GM18511 (cell line): ENCODE data around the gene FADS1.

Source experiments
- ATAC-seq: cut with Tn5 transposase; IDR thresholded peaks from one replicate; pipeline ENCODE4 v1.9.1; 2021; ENCODE audit warnings: mild to moderate bottlenecking, moderate library complexity; ENCODE audit not compliant: unreplicated experiment

Gene FADS1

DNA sequence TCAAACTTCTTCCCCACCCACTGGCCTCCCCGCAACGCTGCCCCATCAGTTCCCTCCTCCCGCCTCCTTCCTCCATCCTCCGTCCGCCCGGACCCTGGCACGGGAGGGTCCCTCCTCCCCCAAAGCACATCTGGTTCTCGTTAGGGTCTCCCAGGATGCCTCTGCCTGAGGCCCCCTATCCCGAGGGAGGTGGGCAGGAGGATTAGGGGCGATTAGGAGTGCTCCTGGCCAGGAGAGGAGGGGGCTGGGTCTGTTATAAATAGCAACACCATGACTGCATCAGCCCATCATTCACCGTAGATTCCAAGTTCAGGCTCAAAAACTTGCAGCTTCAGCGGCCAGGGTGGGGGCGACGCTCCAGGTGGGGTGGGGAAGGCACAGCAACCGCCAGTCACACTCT lies 54.0 kb downstream of the FADS1 start:
- no peak for ATAC-seq

DNA sequence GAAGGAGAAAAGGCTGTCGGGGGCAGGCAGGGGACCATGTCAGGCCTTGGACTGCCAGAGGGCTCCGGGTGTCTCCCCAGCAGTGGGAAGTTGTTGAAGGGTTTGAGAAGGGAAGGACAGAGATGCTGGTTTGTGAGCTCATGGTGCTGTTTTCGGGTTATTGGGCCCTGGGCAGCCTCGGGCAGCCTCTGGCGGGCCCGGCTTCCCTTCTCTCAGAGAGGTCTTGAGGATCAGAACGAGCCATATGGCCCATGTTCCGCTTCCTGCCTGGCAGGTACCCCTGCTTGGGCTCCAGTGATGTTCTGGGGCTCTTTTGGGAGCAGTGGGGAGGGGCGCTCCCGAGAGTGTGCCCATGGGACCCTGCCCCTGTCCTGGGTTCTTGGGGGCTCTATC lies 54.6 kb downstream of the FADS1 start:
- ATAC-seq = no peak

GRCh38 chr11:61761440-61762222 lies 55.2 kb downstream of the FADS1 start:
- no peak for ATAC-seq

GRCh38 chr11:61760946-61761345 lies 55.9 kb downstream of the FADS1 start:
- no peak for ATAC-seq

GRCh38 chr11:61757213-61757862 lies 59.5 kb downstream of the FADS1 start:
- ATAC-seq = no peak

DNA sequence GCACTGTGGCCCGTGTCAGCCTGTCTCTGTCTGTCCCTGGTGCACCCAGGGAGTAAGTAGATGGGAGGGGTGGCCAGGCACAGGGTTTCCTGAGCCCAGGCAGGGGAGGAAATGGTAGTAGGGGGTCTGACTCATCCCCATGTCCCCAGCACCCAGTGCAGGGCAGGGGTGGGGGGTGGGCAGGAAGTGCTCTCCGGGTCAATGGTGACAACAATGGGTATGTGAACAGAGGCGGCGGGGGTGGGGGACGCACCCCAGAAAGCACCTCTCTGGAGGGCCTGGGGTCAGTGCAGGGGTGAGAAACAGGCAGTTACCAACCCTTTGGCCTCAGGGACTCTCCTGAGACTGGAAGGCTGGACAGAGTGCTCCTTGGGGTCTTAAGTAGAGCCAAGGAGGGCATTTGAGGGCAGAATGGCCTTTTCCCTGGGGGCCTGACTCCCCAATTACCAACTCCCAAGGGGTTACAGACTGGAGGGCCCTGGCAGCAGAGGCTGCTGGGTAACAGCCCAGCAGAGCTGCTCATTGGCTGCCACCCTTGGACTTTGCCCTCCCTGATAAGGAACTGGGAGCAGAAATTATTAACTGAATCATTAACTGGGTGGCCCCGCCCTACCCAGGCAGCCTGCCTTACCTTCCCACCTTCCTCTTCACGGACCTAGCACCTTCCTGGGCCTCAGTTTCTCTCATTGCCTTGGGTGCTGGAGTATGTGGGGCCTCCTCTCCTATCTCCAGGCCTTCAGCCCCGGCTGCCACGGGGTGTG lies 60.2 kb downstream of the FADS1 start:
- peak; percentile 65 for ATAC-seq

DNA sequence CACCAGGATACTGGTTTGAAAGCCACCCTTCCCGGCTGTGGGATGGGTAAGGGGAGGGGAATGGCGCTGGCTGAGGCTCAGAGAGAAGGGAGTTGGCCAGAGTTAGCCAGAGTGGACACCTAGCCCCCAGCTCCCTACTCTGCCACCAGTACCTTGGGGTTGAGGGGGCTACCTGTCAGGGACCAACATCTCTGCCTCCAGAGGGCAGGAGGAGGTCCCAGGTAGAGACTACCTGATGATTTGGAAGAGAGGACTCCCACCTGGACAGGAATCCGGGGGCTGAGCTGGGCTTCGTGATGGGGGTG lies 60.7 kb downstream of the FADS1 start:
- no peak for ATAC-seq

GRCh38 chr11:61754534-61755482 lies 62.0 kb downstream of the FADS1 start:
- ATAC-seq = no peak

GRCh38 chr11:61753672-61754071 lies 63.1 kb downstream of the FADS1 start:
- ATAC-seq = no peak

DNA sequence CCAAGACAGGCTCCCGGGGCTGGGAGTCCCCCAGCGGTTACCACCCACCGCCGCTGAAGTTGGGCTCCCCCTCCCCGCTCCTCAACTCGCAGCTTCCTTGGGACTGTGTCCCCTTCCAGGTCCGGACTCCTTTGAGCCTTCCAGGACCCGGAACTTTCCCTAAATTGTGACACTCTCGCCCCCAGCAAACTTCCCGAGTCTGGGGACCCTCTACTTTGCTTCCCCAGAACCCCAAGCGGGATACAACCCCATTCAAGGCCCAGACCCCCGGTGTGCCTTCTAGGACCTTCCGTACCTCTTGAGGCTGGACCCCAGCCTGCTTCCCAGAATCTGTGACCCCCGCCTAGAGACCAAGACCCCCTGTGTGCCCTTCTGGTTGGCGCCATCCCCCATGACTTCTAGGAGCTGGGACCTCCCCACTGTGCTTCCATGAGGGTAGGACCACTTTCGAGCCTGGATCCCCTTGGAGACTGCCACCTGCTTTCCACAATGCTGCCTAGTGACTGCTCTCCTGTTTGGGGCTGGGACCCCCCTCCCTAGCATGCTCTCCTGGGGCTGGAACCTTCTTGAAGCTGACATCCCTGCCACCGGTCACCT lies 63.8 kb downstream of the FADS1 start:
- ATAC-seq = no peak

- ATAC-seq = no peak
These were observed 64.5 kb downstream of the FADS1 start, which contains the start of gene MYRF for GRCh38 chr11:61752117-61752924. MYRF (plus strand) TSS chr11:61752636; CDS start chr11:61752745, 109 bp downstream.

GRCh38 chr11:61751384-61751783 lies 65.4 kb downstream of the FADS1 start:
- ATAC-seq = no peak

DNA sequence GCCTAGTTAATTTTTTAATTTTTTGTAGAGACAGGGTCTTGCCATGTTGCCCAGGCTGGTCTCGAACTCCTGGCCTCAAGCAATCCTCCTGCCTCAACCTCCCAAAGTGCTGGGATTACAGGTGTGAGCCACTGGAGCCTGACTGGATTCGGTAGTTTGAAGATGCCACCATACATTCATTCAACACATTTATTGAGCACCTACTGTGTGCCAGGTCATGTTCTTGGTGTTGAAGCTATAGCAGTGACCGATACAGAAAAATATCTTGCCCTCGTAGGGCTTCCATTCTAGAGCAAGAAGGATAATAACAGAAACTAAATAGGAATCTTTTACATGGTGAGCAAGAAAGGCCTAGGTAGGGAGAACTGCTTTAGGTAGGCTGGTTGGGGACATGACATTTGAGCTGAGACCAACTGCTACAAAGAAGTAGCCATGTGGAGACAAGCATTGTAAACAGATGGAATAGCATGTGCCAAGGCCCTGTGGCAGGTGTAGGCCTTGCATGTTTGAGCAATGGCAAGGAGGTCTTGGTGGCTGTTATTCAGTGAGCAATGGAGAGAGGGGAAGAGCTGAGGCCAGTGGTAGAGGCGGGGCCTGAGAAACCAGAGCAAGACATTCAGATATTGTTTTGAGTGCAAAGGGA lies 66.1 kb downstream of the FADS1 start:
- ATAC-seq = no peak
